Endothelial cell of umbilical vein (primary cell): ENCODE results near the gene FCN2. TPM values are rescaled to one million over a fixed set of nuclear protein-coding genes. Genes with fewer than 3 reads are reported as not detected.

ENCODE experiments used
- Bru-seq: library from RNA; stranded (reverse); fragments of 400-500 nt; gene quantifications from one replicate; lab custom pipeline; 2021; lab: Mats Ljungman, UMichigan
- BruChase-seq, 2 experiments: library from RNA; stranded (reverse); fragments of 400-500 nt; gene quantifications; one replicate each; lab custom pipeline; 2021; lab: Mats Ljungman, UMichigan
- BruUV-seq: library from RNA; stranded (reverse); fragments of 400-500 nt; replicated peaks from 2 replicates; lab custom pipeline; 2021; lab: Mats Ljungman, UMichigan
- CTCF ChIA-PET: fragments of 300-600, 350-600 bp; sonication (Branson Sonifier 250); formaldehyde crosslinking; loops from one replicate; lab custom pipeline; 2021; ENCODE audit warnings: antibody characterized with exemption, inconsistent platforms; lab: Charles Lee
- POLR2A ChIA-PET: fragments of 300-600, 350-600 bp; sonication (Branson Sonifier 250); formaldehyde crosslinking; loops from one replicate; lab custom pipeline; 2021; ENCODE audit warnings: antibody characterized with exemption, inconsistent platforms; lab: Charles Lee
- DNase-seq: peaks from one replicate; pipeline ENCODE4 v3.0.0-alpha.2; 2011; ENCODE audit warnings: low read depth, low spot score
- FAIRE-seq: peaks from 2 replicates; lab custom pipeline; 2011; peaks lifted over from hg19 to GRCh38; lab: Jason Lieb, UNC
- H2AFZ ChIP-seq: 2 replicates; pipeline ENCODE4 v1.6.0; 2012; ENCODE audit warnings: low read depth, low read length, control low read depth, inconsistent platforms
- H3K27ac ChIP-seq: 2 replicates; pipeline ENCODE4 v1.5.1; 2011; ENCODE audit warnings: low read depth, mild to moderate bottlenecking, control low read depth, low read length, moderate library complexity; ENCODE audit not compliant: insufficient read depth
- H3K27me3 ChIP-seq, 2 experiments: 2 replicates each; pipeline versions ENCODE4 v1.6.0 to v1.6.1; 2011; ENCODE audit warnings: low read length in 2 of 2, mixed read lengths in 1 of 2; ENCODE audit not compliant: control insufficient read depth in 2 of 2, insufficient read depth in 2 of 2
- H3K36me3 ChIP-seq, 2 experiments: 2 replicates in 1 of 2; 3 replicates in 1 of 2; pipeline ENCODE4 v1.5.1; 2011; ENCODE audit warnings: low read length in 2 of 2, mild to moderate bottlenecking in 1 of 2, moderate library complexity in 1 of 2; ENCODE audit not compliant: control insufficient read depth in 2 of 2, insufficient read depth in 2 of 2; ENCODE audit errors: extremely low read depth in 1 of 2
- H3K4me1 ChIP-seq: 3 replicates; pipeline ENCODE4 v1.5.1; 2011; ENCODE audit warnings: mild to moderate bottlenecking, low read length; ENCODE audit not compliant: control insufficient read depth, insufficient read depth; ENCODE audit errors: extremely low read depth
- H3K4me2 ChIP-seq: 2 replicates; pipeline ENCODE4 v1.6.1; 2011; ENCODE audit warnings: low read length, control low read depth, mixed read lengths; ENCODE audit not compliant: insufficient read depth
- H3K4me3 ChIP-seq, 3 experiments: fragments of 200-600 bp in 1 of 3; sonication (generic), shearing (Covaris generic) in 1 of 3; replicated peaks in 1 of 3; 2 replicates each; pipeline ENCODE4 v1.5.1; 2011 to 2016; ENCODE audit warnings: control low read depth in 3 of 3, low read length in 3 of 3, mild to moderate bottlenecking in 2 of 3, inconsistent platforms in 1 of 3, low read depth in 1 of 3, moderate library complexity in 1 of 3; ENCODE audit not compliant: insufficient read depth in 1 of 3
- H3K79me2 ChIP-seq: 2 replicates; pipeline ENCODE4 v1.6.0; 2012; ENCODE audit warnings: low read length, inconsistent platforms; ENCODE audit not compliant: control insufficient read depth, insufficient read depth
- H3K9ac ChIP-seq: replicated peaks from 2 replicates; pipeline ENCODE3; 2011; ENCODE audit warnings: low read length, control low read depth; ENCODE audit not compliant: insufficient read depth; ENCODE audit errors: extremely low read depth
- H3K9me1 ChIP-seq: replicated peaks from 3 replicates; pipeline ENCODE4 v1.6.0; 2011; ENCODE audit warnings: mild to moderate bottlenecking, low read length; ENCODE audit not compliant: control insufficient read depth, insufficient read depth; ENCODE audit errors: extremely low read depth
- H3K9me3 ChIP-seq: replicated peaks from 2 replicates; pipeline ENCODE4 v1.5.1; 2012; ENCODE audit warnings: low read length, inconsistent platforms; ENCODE audit not compliant: control insufficient read depth, insufficient read depth
- H4K20me1 ChIP-seq: replicated peaks from 2 replicates; pipeline ENCODE3; 2011; ENCODE audit warnings: mild to moderate bottlenecking, low read length; ENCODE audit not compliant: control insufficient read depth, insufficient read depth; ENCODE audit errors: extremely low read depth
- EZH2 ChIP-seq: IDR thresholded peaks from 2 replicates; pipeline ENCODE4 v1.6.1; 2012; ENCODE audit warnings: borderline replicate concordance, low read depth, mild to moderate bottlenecking, moderate library complexity, low read length, inconsistent platforms; ENCODE audit not compliant: severe bottlenecking
- FOS ChIP-seq: IDR thresholded peaks from 2 replicates; pipeline ENCODE4 v1.6.1; 2011; ENCODE audit warnings: mild to moderate bottlenecking, low read length, moderate library complexity, borderline replicate concordance; ENCODE audit not compliant: insufficient read depth
- GATA2 ChIP-seq: IDR thresholded peaks from 2 replicates; pipeline ENCODE4 v1.7.0; 2011; ENCODE audit warnings: low read depth, mild to moderate bottlenecking, moderate library complexity, mixed read lengths, low read length; ENCODE audit not compliant: insufficient read length, insufficient read depth
- JUN ChIP-seq: IDR thresholded peaks from 2 replicates; pipeline ENCODE4 v1.6.1; 2011; ENCODE audit warnings: borderline replicate concordance, low read depth; ENCODE audit not compliant: insufficient read length, insufficient read depth
- MYC ChIP-seq: IDR thresholded peaks from one replicate; pipeline ENCODE4 v1.6.1; 2011; ENCODE audit warnings: mild to moderate bottlenecking, low read depth, low read length
- POLR2A ChIP-seq: IDR thresholded peaks from 2 replicates; pipeline ENCODE4 v1.6.1; 2012; ENCODE audit warnings: low read depth, mild to moderate bottlenecking, control low read depth, low read length
- POLR2AphosphoS5 ChIP-seq: IDR thresholded peaks from 2 replicates; pipeline ENCODE4 v1.6.1; 2012; ENCODE audit warnings: low read depth, mild to moderate bottlenecking, control low read depth, low read length, moderate library complexity; ENCODE audit not compliant: insufficient read depth
- dilution Hi-C: fragments of 300-500 bp; cut with MboI; formaldehyde crosslinking; loops from one replicate; pipeline ENCODE4 v1.15.0; 2019; ENCODE audit warnings: low sequenced_read_pairs; ENCODE audit not compliant: extremely low pct_ligation_motif_present
- intact Hi-C: fragments of 100-400 bp; cut with micrococcal nuclease; formaldehyde crosslinking; loops from one replicate; pipeline ENCODE4 v1.10.0; 2022
- long read RNA-seq: library from polyadenylated mRNA; stranded (forward); transcript quantifications from one replicate; pipeline ENCODE4 v2.0.0, GENCODE V29; 2021
- polyA minus RNA-seq, 3 experiments: library from RNA; depleted of rRNA, polyadenylated mRNA; stranded (reverse); fragments of >200 nt; gene quantifications; 1 replicate in 1 of 3; 2 replicates in 2 of 3; pipeline ENCODE4 v1.2.3, GENCODE V29; 2011
- polyA plus RNA-seq, 4 experiments: library from polyadenylated mRNA; depleted of rRNA in 3 of 4; stranded (reverse) in 3 of 4; unstranded in 1 of 4; fragments of >200 nt; gene quantifications; 2 replicates each; pipeline versions ENCODE4 v1.2.1 to v1.2.3, GENCODE V29; 2011 to 2012; ENCODE audit warnings: missing spikeins in 1 of 4
- total RNA-seq: library from RNA; stranded (reverse); gene quantifications from 2 replicates; pipeline ENCODE4 v1.2.3, GENCODE V29; 2021
- TF ChIP-seq, protein P1 (sequence below), 2 donors: IDR thresholded peaks; 1 replicate in 1 of 2; 2 replicates in 1 of 2; pipeline ENCODE4 v1.5.1; 2011; ENCODE audit warnings: low read length in 2 of 2, mild to moderate bottlenecking in 2 of 2, moderate library complexity in 2 of 2, control low read depth in 1 of 2, inconsistent platforms in 1 of 2, low read depth in 1 of 2; ENCODE audit not compliant: insufficient read depth in 1 of 2; ENCODE audit errors: extremely low read depth in 1 of 2

FCN2 gene
- total RNA-seq: not detected in 2 replicates
- polyA plus RNA-seq: not detected in 2 replicates
- polyA plus RNA-seq (2011; cell fraction: cytosol; rRNA removed): not detected in 2 replicates
- polyA plus RNA-seq (2011; cell fraction: nucleus; rRNA removed): not detected in 2 replicates
- not detected in 2 replicates for polyA plus RNA-seq (2012)
- not detected in 2 replicates for polyA minus RNA-seq
- not detected for polyA minus RNA-seq (2011; cell fraction: cytosol; rRNA and poly(A)+ RNA removed)
- polyA minus RNA-seq (2011; cell fraction: nucleus; rRNA and poly(A)+ RNA removed): not detected in 2 replicates
- Bru-seq, nascent RNA: not detected
- not detected for BruChase-seq, experiment 1, labeled RNA remaining after a 6-hour chase
- BruChase-seq, experiment 2, labeled RNA remaining after a 2-hour chase: not detected
- long read RNA-seq: 0 reads

DNA sequence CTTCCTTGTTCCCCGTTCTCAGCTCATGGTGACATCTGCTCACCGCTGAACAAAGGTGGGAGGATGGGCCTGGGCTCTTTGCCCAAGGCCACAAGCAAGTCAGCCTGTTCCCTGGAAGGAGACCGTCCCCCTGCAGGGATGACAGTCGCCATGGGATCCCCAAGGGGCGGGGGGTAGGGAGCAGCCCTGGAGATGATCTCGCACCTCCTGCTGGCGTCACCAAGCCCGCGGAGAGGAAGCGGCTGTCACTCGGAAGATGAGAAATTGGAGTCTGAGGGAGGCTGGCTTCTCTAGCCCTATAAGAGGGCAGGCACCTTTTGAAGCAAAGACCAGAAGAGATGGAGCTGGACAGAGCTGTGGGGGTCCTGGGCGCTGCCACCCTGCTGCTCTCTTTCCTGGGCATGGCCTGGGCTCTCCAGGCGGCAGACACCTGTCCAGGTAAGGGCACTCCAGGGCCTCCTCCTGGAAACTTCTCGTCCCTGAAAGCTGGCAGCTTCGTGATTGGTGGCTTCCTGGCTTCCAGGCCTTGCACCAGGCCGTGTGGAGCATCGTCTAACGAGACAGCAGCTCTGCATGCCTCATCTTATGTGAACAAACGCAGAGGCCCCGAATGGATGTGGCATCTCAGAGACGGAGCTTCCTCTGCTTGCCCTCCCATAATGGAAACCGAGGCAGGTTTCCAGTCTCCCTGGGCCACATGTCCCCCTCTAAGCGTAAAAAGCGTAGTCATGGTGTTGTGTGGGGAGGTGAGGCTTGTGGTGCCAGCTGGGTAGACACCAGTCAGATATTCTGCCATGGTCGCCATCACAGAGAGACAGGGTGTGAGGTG lies at the start of gene FCN2:
FCN2 (plus strand) TSS at position 327 of the 829 bp plus-strand sequence; CDS start at position 339, 12 bp downstream.
- no peaks in the 10 kb centered on the region for H3K27me3 ChIP-seq
- no peak within 1 kb of the TSS for H2AFZ ChIP-seq
- no peak within 1 kb of the TSS for H3K4me2 ChIP-seq
- FAIRE-seq: no peak
- ChIA-PET CTCF (no interaction called here), POLR2A (no interaction called here)
- H3K9ac ChIP-seq: no peak within 1 kb of the TSS
- DNase-seq: no peak
- no peaks in the 10 kb centered on the region for H3K79me2 ChIP-seq
- dilution Hi-C loops (no loop called here), intact Hi-C loops (no loop called here)
- no peaks in the 10 kb centered on the region for H4K20me1 ChIP-seq
- H3K27ac ChIP-seq: no peak within 1 kb of the TSS
- BruUV-seq: no TSS peak
- no peaks in the 10 kb centered on the region for H3K36me3 ChIP-seq
- no peaks in the 10 kb centered on the region for H3K9me3 ChIP-seq
- no peak within 1 kb of the TSS for H3K4me3 ChIP-seq
- H3K4me1 ChIP-seq: no peaks in the 10 kb centered on the region
- TF ChIP-seq EZH2: no peak
- no peak for TF ChIP-seq POLR2AphosphoS5
- TF ChIP-seq, protein P1, sequence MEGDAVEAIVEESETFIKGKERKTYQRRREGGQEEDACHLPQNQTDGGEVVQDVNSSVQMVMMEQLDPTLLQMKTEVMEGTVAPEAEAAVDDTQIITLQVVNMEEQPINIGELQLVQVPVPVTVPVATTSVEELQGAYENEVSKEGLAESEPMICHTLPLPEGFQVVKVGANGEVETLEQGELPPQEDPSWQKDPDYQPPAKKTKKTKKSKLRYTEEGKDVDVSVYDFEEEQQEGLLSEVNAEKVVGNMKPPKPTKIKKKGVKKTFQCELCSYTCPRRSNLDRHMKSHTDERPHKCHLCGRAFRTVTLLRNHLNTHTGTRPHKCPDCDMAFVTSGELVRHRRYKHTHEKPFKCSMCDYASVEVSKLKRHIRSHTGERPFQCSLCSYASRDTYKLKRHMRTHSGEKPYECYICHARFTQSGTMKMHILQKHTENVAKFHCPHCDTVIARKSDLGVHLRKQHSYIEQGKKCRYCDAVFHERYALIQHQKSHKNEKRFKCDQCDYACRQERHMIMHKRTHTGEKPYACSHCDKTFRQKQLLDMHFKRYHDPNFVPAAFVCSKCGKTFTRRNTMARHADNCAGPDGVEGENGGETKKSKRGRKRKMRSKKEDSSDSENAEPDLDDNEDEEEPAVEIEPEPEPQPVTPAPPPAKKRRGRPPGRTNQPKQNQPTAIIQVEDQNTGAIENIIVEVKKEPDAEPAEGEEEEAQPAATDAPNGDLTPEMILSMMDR (IDR thresholded peaks at IDR 0.05; ENCODE audit: extremely low read depth in 1 of 2, insufficient read depth in 1 of 2, low read depth in 1 of 2, low read length in 2 of 2): no peak
- TF ChIP-seq MYC: no peak
- TF ChIP-seq GATA2: no peak
- TF ChIP-seq POLR2A: no peak
- TF ChIP-seq FOS: no peak
- no peak for TF ChIP-seq JUN
- no peaks in the 10 kb centered on the region for H3K9me1 ChIP-seq
